ACC112 (cell line): ENCODE data around the gene SLC43A2.
A peak's percentile ranks its signal among the peaks of the same experiment; 100 is the strongest.
"Not testable (repeated sequence)": the region's sequence is repeated elsewhere in the genome, so short reads cannot be mapped to it uniquely, and the experiment has no call there.

ENCODE experiments used
- H2AFZ ChIP-seq: fragments of 200-600 bp; sonication (generic); one replicate; pipeline ENCODE4 v1.6.0; 2017; ENCODE audit warnings: antibody characterized with exemption, low read length; ENCODE audit not compliant: unreplicated experiment
- H3K27ac ChIP-seq: fragments of 200-600 bp; sonication (generic); 2 replicates; pipeline ENCODE4 v1.5.1; 2014; ENCODE audit warnings: low read depth, mild to moderate bottlenecking, antibody characterized with exemption, low read length, moderate library complexity
- H3K27me3 ChIP-seq: fragments of 200-600 bp; sonication (generic); 2 replicates; pipeline ENCODE4 v1.6.1; 2014; ENCODE audit warnings: mild to moderate bottlenecking, antibody characterized with exemption, low read length, moderate library complexity, mixed read lengths; ENCODE audit not compliant: insufficient read depth
- H3K36me3 ChIP-seq: fragments of 200-600 bp; sonication (generic); 2 replicates; pipeline ENCODE4 v1.6.1; 2016; ENCODE audit warnings: mild to moderate bottlenecking, antibody characterized with exemption, low read length, moderate library complexity, mixed read lengths; ENCODE audit not compliant: insufficient read depth
- H3K4me1 ChIP-seq: fragments of 200-600 bp; sonication (generic); one replicate; pipeline ENCODE4 v1.6.1; 2016; ENCODE audit warnings: low read length, mixed read lengths; ENCODE audit not compliant: insufficient read depth, unreplicated experiment, control insufficient read depth
- H3K4me3 ChIP-seq: fragments of 200-600 bp; sonication (generic); 2 replicates; pipeline ENCODE4 v1.5.1; 2014; ENCODE audit warnings: mild to moderate bottlenecking, low read depth, low read length
- H3K79me2 ChIP-seq: fragments of 200-600 bp; sonication (generic); one replicate; pipeline ENCODE4 v1.6.0; 2016; ENCODE audit warnings: low read length; ENCODE audit not compliant: control insufficient read depth, unreplicated experiment, insufficient read depth

Gene SLC43A2

DNA sequence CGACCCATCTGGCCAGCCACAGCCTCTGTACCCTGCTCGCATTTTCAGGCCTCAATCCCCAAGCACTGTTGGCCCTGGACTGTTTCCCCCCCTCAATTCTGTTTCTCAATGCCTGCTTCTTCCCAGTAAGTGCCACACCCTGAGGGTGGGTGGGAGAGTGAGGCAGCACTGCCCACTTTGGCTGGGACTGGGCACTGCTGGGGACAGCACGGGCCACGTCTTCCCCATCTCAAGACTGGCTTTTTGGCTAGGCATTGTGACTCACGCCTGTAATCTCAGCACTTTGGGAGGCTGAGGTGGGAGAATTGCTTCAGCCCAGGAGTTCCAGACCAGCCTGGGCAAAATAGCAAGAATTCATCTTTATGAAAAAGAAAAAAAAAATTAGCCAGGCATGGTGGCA, 56.0 kb downstream of the SLC43A2 start:
- H3K27ac ChIP-seq, H3K4me1 ChIP-seq, H3K27me3 ChIP-seq, H3K36me3 ChIP-seq, H3K79me2 ChIP-seq, H2AFZ ChIP-seq, H3K4me3 ChIP-seq: not testable (repeated sequence)

DNA sequence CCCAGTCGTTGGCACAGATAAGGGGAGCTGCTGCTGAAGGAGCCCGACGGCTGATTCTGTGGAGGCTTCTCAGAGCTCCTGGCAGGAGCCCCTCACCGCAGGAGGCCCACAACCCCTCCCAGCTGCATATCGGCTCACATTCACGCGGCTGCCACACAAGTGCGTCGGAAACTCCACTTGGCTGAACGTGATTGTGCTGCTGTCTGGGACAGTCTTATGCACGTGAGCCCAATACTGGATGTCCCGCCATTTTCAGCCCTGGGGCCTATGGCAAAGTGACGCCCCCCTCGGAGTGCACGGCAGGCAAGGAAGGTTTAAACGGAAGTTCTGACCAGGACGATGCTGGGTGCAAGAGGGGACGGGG, 57.3 kb downstream of the SLC43A2 start:
- Histone ChIP-seq H2AFZ (no peak overlapping the region), H3K27me3 (no peaks in the 10 kb centered on the region), H3K79me2 (no peaks in the 10 kb centered on the region), H3K4me1 (no peaks in the 10 kb centered on the region), H3K27ac (no peak overlapping the region), H3K36me3 (no peaks in the 10 kb centered on the region), H3K4me3 (no peak overlapping the region)

DNA sequence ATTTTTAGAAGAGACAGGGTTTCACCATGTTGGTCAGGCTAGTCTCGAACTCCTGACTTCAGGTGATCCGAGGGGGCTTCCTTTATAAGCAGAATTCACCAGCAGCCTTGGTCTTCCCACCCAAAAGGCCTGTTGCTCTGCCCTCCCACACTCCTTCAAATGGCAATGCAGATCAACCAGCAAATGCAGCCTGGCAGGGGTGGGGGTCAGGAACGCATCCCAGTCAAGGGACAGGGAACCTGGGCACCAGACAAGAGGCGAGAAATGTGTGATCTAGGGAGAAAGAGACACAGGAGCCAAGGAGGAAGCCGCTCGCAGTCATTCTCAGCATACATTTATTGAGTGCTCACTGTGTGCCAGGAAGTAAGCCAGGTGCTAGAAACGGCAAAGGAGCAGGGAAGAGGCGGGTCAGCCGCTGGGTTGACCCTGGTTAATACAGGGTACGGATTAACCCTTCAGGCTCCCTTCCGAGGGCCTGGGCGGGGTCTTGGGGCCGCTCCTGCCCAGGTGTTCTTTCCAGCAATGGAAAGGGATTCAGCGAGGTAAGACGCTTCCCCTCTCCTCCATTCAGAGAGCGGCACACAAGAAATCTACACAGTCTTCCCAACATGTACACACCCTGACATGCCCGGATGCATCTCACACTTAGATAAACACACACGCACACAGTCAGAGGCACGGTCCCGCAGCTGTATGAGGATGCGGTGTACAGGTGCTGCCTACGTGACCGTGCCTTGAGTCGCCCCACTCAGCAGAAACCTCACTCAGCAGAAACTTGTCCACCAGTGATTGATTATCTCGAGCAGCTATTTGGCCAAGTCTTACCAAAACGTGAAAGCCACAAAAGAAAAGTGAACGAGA, 59.5 kb downstream of the SLC43A2 start:
- Histone ChIP-seq H3K27me3 (no peaks in the 10 kb centered on the region), H3K36me3 (no peaks in the 10 kb centered on the region), H3K79me2 (no peaks in the 10 kb centered on the region), H3K4me3 (no peak overlapping the region), H3K27ac (no peak overlapping the region), H2AFZ (no peak overlapping the region), H3K4me1 (no peaks in the 10 kb centered on the region)

DNA sequence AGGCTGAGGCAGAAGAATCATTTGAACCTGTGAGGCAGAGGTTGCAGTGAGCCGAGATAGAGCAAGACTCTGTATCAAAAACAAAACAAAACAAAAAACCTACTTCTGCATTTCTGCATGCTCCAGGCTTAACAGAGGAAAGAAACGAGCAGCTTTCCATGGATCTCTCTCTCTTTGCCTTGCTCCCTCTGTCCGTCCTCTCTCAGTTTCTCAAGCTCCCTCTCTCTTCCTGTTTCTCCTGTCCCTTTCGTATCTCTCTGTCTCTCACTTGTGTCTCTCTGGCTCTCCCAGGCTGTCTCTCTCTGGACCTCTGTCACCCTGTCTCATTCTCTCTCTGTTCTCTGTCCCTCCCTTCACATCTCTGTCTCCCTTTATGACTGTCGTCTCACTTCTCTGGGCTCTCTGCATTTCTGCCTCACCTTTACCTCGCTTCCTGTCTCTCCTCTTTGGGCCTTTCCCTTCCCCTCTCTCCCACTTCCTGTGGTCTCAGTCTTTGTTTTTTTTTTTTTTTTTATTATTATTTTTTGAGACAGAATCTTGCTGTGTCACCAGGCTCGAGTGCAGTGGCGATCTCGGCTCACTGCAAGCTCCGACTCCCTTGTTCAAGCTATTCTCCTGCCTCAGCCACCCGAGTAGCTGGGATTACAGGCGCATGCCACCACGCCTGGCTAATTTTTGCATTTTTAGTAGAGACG, 62.0 kb downstream of the SLC43A2 start:
- H3K27me3 ChIP-seq = no peaks in the 10 kb centered on the region
- H2AFZ ChIP-seq = no peak overlapping the region
- H3K36me3 ChIP-seq = no peaks in the 10 kb centered on the region
- no peak overlapping the region for H3K4me3 ChIP-seq
- H3K79me2 ChIP-seq = peaks cover 4% of the 10 kb centered on the region
- H3K27ac ChIP-seq = no peak overlapping the region
- H3K4me1 ChIP-seq = no peaks in the 10 kb centered on the region

DNA sequence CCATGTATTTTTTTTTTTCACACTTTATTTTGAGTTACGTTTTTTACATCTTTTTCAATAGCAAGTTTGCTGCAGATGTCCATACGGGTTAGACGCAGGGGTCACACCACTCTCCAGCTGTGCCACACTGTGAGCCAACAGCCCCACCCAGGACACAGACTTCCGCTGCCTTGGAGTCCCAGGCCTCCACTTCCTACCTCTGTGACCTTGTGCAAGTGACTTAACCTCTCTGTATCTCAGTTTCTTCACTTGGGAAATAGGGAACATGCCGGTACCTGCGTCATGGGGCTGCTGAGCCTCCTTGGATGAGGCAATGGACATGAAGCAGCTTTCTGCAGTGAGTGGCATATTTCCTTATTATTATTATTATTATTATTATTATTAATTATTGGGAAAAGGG, 62.8 kb downstream of the SLC43A2 start:
- peaks cover 12% of the 10 kb centered on the region for H3K79me2 ChIP-seq
- no peak overlapping the region for H2AFZ ChIP-seq
- H3K36me3 ChIP-seq = no peaks in the 10 kb centered on the region
- H3K4me1 ChIP-seq = peaks cover 6% of the 10 kb centered on the region
- H3K27ac ChIP-seq = no peak overlapping the region
- H3K27me3 ChIP-seq = no peaks in the 10 kb centered on the region
- no peak overlapping the region for H3K4me3 ChIP-seq

DNA sequence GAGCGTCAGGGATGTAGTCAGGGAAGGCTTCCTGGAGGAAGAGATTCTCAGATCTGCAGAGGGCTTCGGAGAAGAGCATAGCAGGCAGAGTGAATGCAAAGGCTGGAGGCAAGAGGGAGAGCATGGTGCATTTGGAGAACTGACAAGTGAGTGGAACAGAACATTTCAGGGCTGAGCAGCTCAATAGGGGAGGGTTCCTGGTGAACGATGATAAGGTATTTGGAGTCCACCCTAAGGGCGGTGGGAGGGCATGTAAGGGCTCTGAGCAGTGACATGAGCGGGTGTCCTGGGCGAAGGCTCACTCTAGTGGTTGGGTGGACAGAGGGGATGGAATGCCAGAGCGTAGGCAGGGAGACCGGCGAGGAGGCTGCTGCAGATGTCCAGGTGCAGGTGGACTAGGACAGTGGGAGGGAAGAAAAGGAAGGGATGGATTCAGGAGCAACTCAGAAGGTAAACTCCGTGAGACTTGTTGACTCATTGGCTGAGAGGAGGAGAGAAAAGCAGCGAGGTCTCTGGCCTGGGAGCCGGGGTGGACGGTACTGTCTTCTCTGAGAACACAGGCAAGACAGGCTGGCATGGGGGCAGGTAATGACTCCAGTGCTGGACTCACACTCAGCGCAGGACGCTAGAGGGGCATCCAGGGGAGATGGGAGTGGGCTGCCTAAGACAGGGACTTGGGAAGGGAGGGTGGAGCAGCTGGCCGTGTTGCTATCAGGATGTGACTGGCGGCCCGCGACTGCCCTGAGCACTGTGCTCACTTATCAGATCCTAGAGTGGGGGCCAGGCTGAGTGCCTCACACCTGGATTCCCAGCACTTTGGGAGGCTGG, 64.6 kb downstream of the SLC43A2 start:
- Histone ChIP-seq H2AFZ (no peak overlapping the region), H3K79me2 (peaks cover 31% of the 10 kb centered on the region), H3K4me1 (peaks cover 13% of the 10 kb centered on the region), H3K36me3 (no peaks in the 10 kb centered on the region), H3K4me3 (no peak overlapping the region), H3K27me3 (no peaks in the 10 kb centered on the region), H3K27ac (no peak overlapping the region)

DNA sequence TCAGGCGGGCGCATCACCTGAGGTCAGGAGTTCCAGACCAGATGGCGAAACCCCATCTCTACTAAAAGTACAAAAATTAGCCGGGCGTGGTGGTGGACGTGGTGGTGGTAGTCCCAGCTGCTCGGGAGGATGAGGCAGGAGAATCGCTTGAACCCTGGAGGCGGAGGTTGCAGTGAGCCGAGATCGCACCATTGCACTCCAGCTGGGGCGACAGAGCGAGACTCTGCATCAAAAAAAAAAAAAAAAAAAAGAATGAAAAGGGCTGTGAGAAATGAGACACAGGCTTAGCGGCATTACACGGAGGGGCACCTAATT, 65.2 kb downstream of the SLC43A2 start:
- H3K36me3 ChIP-seq, H2AFZ ChIP-seq, H3K27ac ChIP-seq, H3K27me3 ChIP-seq: not testable (repeated sequence)
- peaks cover 36% of the 10 kb centered on the region for H3K79me2 ChIP-seq
- peaks cover 13% of the 10 kb centered on the region for H3K4me1 ChIP-seq
- H3K4me3 ChIP-seq = 0 out of 2 replicates have a peak overlapping the region, but pooled peaks have one; percentile 99

DNA sequence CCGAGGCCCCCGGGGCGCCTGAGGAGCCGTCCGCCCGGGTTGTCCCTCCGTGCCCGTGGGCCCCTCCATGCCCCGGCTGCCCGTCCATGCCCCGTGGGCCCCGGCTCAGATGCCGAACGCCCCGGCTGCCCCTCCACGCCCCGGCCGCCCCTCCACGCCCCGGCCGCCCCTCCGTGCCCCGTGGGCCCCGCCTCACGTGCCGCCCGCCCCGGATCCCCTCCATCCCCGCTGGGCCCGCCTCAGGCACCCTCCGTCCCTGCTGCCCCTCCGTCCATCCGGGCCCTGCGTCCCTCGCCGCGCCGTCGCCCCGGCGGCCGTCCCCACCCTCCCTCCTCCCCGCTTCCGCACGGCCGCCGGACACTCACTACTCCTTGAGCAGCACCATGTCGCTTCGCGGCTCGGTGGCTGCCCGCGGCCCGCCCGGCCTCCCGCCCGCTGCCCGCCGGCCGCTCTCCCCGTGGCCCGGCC, 66.4 kb downstream of the SLC43A2 start:
- Histone ChIP-seq H3K4me1 (peaks cover 19% of the 10 kb centered on the region), H3K27ac (peak overlapping the region; percentile 69; the same call in 1 of the 2 replicates), H2AFZ (peak overlapping the region; percentile 68), H3K79me2 (peaks cover 40% of the 10 kb centered on the region), H3K36me3 (no peaks in the 10 kb centered on the region), H3K27me3 (no peaks in the 10 kb centered on the region), H3K4me3 (peak overlapping the region; percentile 99)

DNA sequence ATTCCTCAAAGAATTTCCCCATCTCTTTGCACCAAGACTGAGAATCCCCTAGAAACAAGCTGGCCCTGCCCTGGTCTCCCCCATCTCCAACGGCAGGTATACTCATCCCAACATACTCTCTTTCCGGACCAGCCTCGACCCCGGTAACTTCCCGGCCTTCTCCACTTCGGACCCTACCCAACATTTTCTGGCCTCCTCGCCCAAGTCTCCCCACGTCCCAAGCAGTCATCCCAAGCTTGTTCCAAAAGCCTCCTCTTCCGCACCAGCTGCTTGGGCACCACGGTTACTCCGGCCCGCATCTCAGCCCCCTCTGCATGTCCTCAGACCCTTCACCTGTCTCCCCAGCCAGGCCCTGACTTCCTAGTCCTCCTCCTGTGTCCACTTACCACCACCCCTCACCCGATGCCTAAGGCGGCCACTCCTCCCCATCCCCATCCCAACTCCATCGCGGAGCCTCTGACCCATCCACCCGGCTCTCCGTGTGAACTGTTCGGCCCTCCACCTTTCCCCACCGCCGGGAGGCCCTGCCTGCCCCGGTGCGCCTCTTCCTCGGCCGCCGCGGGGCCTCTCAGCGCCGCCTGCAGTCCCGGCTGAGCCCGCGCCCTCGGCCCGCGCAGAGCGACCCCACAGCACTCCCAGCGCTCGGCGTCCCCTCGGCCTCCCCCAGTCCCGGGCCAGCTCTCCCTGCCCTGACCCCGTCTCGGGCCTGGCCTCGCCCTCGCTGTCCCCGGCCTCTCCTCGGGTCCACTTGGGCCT, 67.0 kb downstream of the SLC43A2 start:
- Histone ChIP-seq H3K27ac (peak overlapping the region; percentile 69; the same call in 1 of the 2 replicates), H2AFZ (peak overlapping the region; percentile 24), H3K4me3 (peak overlapping the region; percentile 99), H3K79me2 (peaks cover 45% of the 10 kb centered on the region), H3K27me3 (no peaks in the 10 kb centered on the region), H3K36me3 (no peaks in the 10 kb centered on the region), H3K4me1 (peaks cover 23% of the 10 kb centered on the region)

DNA sequence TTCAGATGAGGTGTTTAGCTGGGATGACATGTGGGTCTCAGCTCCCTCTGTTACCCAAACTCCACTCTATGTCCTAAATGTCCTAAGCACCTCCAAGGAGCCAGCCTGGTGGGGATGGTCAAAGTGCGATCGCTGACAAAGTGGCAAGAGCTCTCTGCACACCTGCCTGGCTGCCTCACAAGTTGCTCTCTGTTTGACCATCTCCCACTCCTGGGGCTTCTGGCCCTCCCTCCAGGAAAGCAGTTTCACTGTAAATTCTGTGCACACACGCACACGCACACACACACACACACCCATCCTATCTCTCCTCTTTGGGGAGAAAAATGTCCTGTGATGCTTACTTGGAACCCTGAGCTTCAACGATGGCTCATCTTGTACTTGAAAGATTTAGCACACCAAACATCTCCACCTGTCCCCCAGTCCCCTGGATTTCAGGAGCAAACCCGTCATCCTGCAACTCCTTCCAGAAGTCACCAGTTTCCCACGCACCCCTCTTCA, 67.7 kb downstream of the SLC43A2 start:
- Histone ChIP-seq H3K36me3 (no peaks in the 10 kb centered on the region), H3K4me1 (peaks cover 23% of the 10 kb centered on the region), H3K27me3 (no peaks in the 10 kb centered on the region), H3K27ac (no peak overlapping the region), H3K79me2 (peaks cover 52% of the 10 kb centered on the region), H3K4me3 (peak overlapping the region; percentile 99), H2AFZ (no peak overlapping the region)
